Endothelial cell of umbilical vein (primary cell): ENCODE results near the gene ZNF77.

ENCODE experiments used
- CTCF ChIP-seq, 2 donors: IDR thresholded peaks; 1 replicate in 1 of 2; 2 replicates in 1 of 2; pipeline ENCODE4 v1.5.1; 2011; ENCODE audit warnings: low read length in 2 of 2, mild to moderate bottlenecking in 2 of 2, moderate library complexity in 2 of 2, control low read depth in 1 of 2, inconsistent platforms in 1 of 2, low read depth in 1 of 2; ENCODE audit not compliant: insufficient read depth in 1 of 2; ENCODE audit errors: extremely low read depth in 1 of 2
- EZH2 ChIP-seq: IDR thresholded peaks from 2 replicates; pipeline ENCODE4 v1.6.1; 2012; ENCODE audit warnings: borderline replicate concordance, low read depth, mild to moderate bottlenecking, moderate library complexity, low read length, inconsistent platforms; ENCODE audit not compliant: severe bottlenecking

- TF ChIP-seq CTCF (IDR thresholded peaks at IDR 0.05; ENCODE audit: extremely low read depth in 1 of 2, insufficient read depth in 1 of 2, low read depth in 1 of 2, low read length in 2 of 2), result no peak
- TF ChIP-seq EZH2, result no peak
Observed at GRCh38 chr19:2896694-2897093, 48.1 kb downstream of the ZNF77 start.
